A549 (cell line): Measurements from ENCODE around the gene DNAH8.

ENCODE experiments used
- POLR2A ChIP-seq: IDR thresholded peaks from 2 replicates; pipeline ENCODE4 v1.6.1; 2012; ENCODE audit warnings: mild to moderate bottlenecking, low read length
- SMC3 ChIP-seq: fragments of >200 bp; sonication (Bioruptor Twin); formaldehyde crosslinking; IDR thresholded peaks from 3 replicates; pipeline ENCODE4 v1.6.1; 2018; ENCODE audit warnings: inconsistent platforms
- TF ChIP-seq, protein P1 (sequence below): fragments of >200 bp; sonication (Bioruptor Twin); formaldehyde crosslinking; IDR thresholded peaks from 3 replicates; pipeline ENCODE4 v1.5.1; 2016

DNA sequence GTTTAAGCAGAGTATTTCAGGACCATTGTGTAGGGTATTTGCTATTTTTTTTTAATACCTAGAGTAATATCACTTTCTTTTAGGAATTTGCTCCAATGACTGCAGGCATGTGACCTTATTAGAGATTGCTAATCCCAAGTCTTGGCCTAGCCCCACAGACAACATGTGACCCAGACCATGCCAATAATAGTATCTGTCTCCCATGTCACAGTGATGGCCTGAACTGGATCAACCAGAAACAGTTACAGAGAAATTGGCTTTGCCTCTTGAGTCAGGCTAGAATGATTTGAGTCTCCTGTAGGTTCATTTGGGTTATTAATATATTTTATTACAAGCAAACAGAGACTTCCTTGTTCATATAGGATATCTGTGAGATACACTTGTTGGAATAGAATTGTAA is 116.8 kb downstream of the DNAH8 start:
- TF ChIP-seq POLR2A (no peak), SMC3 (no peak)
- TF ChIP-seq, protein P1, sequence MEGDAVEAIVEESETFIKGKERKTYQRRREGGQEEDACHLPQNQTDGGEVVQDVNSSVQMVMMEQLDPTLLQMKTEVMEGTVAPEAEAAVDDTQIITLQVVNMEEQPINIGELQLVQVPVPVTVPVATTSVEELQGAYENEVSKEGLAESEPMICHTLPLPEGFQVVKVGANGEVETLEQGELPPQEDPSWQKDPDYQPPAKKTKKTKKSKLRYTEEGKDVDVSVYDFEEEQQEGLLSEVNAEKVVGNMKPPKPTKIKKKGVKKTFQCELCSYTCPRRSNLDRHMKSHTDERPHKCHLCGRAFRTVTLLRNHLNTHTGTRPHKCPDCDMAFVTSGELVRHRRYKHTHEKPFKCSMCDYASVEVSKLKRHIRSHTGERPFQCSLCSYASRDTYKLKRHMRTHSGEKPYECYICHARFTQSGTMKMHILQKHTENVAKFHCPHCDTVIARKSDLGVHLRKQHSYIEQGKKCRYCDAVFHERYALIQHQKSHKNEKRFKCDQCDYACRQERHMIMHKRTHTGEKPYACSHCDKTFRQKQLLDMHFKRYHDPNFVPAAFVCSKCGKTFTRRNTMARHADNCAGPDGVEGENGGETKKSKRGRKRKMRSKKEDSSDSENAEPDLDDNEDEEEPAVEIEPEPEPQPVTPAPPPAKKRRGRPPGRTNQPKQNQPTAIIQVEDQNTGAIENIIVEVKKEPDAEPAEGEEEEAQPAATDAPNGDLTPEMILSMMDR: no peak
